Measurements from ENCODE around the gene HECW1. TPM values are rescaled to one million over a fixed set of nuclear protein-coding genes. Genes with fewer than 3 reads are reported as not detected.

The HECW1 gene
- total RNA-seq, 1 experiment from 2014 or later, result 0.77 TPM

DNA sequence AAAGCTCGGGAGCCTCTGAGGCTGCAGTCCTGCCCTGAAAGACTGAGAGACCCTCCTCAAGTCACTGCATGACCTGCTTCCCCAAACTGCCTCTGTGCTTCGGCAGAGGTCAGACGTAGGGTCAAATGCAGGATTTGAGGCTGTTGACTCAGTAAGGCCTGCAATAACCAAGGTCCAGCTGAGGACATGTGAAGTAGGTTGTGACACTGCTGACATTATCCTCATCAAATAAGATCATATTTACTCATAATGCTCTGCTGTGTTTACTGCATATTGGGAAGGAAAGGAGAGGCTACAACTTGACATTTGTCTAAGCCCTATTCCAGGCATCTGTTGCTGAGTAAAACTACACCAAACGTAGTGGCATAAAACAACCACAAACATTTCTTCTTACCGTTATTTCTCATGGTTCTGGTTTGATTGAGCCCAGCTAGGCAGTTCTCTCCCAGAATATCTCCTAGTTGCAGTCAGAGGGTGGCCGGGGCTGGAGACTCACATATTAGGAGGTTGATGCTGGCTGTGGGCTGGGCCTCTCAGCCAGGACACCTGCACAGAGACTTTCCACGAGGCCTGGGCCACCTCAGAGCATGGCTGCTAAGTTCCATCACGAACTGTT is 348.4 kb downstream of the HECW1 start:
- Histone ChIP-seq H3K27ac (ENCODE audit: low read length) (no peak overlapping the region), H3K4me3 (ENCODE audit: low read depth in 2 of 2, low read length in 2 of 2) (no peak overlapping the region), H3K9me3 (ENCODE audit: control insufficient read depth, insufficient read depth, low read depth, low read length) (no peaks in the 10 kb centered on the region), H3K4me1 (ENCODE audit: control insufficient read depth, insufficient read depth, low read length) (no peaks in the 10 kb centered on the region), H3K36me3 (ENCODE audit: control insufficient read depth, insufficient read depth, low read length) (no peaks in the 10 kb centered on the region), H3K27me3 (ENCODE audit: control insufficient read depth, insufficient read depth, low read length) (peaks cover 10% of the 10 kb centered on the region)
- POLR2A ChIA-PET, result no interaction called here
- in situ Hi-C loops (cut with HindIII; ENCODE audit: low pct_unique_long_range_greater_than_20kb, low sequenced_read_pairs) (no loop called here), intact Hi-C loops (cut with micrococcal nuclease; ENCODE audit: unreplicated experiment) (no loop called here)
- BruUV-seq (replicated peaks), result no TSS peak
- DNase-seq (ENCODE audit: low read depth, low spot score) (no peak), ATAC-seq (no peak)
- CTCF ChIA-PET, result no interaction called here
- no peak for TF ChIP-seq POLR2AphosphoS5 (IDR thresholded peaks at IDR 0.05; ENCODE audit: low read depth, low read length)
- TF ChIP-seq SIN3A (IDR thresholded peaks at IDR 0.05; ENCODE audit: borderline replicate concordance, insufficient read depth, low read depth, low read length), result no peak
- no peak for TF ChIP-seq TCF7L2 (IDR thresholded peaks at IDR 0.05; ENCODE audit: low read depth, low read length)
- TF ChIP-seq, protein P1, sequence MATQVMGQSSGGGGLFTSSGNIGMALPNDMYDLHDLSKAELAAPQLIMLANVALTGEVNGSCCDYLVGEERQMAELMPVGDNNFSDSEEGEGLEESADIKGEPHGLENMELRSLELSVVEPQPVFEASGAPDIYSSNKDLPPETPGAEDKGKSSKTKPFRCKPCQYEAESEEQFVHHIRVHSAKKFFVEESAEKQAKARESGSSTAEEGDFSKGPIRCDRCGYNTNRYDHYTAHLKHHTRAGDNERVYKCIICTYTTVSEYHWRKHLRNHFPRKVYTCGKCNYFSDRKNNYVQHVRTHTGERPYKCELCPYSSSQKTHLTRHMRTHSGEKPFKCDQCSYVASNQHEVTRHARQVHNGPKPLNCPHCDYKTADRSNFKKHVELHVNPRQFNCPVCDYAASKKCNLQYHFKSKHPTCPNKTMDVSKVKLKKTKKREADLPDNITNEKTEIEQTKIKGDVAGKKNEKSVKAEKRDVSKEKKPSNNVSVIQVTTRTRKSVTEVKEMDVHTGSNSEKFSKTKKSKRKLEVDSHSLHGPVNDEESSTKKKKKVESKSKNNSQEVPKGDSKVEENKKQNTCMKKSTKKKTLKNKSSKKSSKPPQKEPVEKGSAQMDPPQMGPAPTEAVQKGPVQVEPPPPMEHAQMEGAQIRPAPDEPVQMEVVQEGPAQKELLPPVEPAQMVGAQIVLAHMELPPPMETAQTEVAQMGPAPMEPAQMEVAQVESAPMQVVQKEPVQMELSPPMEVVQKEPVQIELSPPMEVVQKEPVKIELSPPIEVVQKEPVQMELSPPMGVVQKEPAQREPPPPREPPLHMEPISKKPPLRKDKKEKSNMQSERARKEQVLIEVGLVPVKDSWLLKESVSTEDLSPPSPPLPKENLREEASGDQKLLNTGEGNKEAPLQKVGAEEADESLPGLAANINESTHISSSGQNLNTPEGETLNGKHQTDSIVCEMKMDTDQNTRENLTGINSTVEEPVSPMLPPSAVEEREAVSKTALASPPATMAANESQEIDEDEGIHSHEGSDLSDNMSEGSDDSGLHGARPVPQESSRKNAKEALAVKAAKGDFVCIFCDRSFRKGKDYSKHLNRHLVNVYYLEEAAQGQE (IDR thresholded peaks at IDR 0.05; ENCODE audit: insufficient read depth in 1 of 2, low read depth in 2 of 2, low read length in 1 of 2), result no peak
- TF ChIP-seq, protein P2, sequence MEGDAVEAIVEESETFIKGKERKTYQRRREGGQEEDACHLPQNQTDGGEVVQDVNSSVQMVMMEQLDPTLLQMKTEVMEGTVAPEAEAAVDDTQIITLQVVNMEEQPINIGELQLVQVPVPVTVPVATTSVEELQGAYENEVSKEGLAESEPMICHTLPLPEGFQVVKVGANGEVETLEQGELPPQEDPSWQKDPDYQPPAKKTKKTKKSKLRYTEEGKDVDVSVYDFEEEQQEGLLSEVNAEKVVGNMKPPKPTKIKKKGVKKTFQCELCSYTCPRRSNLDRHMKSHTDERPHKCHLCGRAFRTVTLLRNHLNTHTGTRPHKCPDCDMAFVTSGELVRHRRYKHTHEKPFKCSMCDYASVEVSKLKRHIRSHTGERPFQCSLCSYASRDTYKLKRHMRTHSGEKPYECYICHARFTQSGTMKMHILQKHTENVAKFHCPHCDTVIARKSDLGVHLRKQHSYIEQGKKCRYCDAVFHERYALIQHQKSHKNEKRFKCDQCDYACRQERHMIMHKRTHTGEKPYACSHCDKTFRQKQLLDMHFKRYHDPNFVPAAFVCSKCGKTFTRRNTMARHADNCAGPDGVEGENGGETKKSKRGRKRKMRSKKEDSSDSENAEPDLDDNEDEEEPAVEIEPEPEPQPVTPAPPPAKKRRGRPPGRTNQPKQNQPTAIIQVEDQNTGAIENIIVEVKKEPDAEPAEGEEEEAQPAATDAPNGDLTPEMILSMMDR (IDR thresholded peaks at IDR 0.05), result no peak

DNA sequence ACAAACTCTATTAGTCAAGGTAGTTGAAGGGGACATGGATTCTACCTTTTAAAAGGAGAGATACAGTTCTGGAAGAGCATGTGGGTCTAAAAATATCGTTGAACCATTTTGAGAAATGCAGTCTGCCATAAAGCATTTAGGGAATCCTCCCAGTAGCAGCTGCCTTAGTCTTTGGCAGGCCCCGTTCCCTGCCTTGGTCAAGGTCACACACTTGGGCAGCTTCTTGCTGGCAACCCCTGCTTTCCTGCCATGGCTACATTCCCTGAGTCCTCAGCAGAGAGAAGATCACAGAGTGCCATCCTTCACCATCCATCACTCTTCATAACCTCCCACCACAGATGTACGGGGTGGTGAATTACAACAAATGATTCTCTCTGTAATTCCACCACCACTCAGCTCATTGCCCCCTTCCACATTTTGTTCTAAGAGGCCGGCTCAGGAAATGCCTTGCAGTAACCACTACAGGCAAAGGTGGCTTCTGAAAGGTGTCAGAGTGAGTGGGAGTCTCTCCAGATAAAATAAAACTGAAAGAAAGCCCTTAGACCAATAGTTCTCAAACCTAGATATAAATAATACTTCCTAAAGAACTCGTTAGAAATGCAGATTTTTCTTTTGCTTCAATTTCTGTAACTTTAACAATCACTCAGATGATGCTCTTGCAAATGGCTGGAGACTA is 349.0 kb downstream of the HECW1 start:
- in situ Hi-C loops (cut with HindIII; ENCODE audit: low pct_unique_long_range_greater_than_20kb, low sequenced_read_pairs) (no loop called here), intact Hi-C loops (cut with micrococcal nuclease; ENCODE audit: unreplicated experiment) (no loop called here)
- Histone ChIP-seq H3K27me3 (ENCODE audit: control insufficient read depth, insufficient read depth, low read length) (peaks cover 10% of the 10 kb centered on the region), H3K27ac (ENCODE audit: low read length) (no peak overlapping the region), H3K36me3 (ENCODE audit: control insufficient read depth, insufficient read depth, low read length) (no peaks in the 10 kb centered on the region), H3K4me3 (ENCODE audit: low read depth in 2 of 2, low read length in 2 of 2) (no peak overlapping the region), H3K9me3 (ENCODE audit: control insufficient read depth, insufficient read depth, low read depth, low read length) (no peaks in the 10 kb centered on the region), H3K4me1 (ENCODE audit: control insufficient read depth, insufficient read depth, low read length) (no peaks in the 10 kb centered on the region)
- TF ChIP-seq, protein P1 (IDR thresholded peaks at IDR 0.05; ENCODE audit: insufficient read depth in 1 of 2, low read depth in 2 of 2, low read length in 1 of 2), result no peak
- TF ChIP-seq POLR2AphosphoS5 (IDR thresholded peaks at IDR 0.05; ENCODE audit: low read depth, low read length) (no peak), TCF7L2 (IDR thresholded peaks at IDR 0.05; ENCODE audit: low read depth, low read length) (no peak), SIN3A (IDR thresholded peaks at IDR 0.05; ENCODE audit: borderline replicate concordance, insufficient read depth, low read depth, low read length) (no peak)
- ATAC-seq (no peak), DNase-seq (ENCODE audit: low read depth, low spot score) (no peak)
- no TSS peak for BruUV-seq (replicated peaks)
- POLR2A ChIA-PET, result no interaction called here
- CTCF ChIA-PET, result no interaction called here
